Prostate gland (tissue), 2 donors: ENCODE results near the gene ADAMTS2. TPM values are rescaled to one million over a fixed set of nuclear protein-coding genes. Genes with fewer than 3 reads are reported as not detected.
"Not testable (repeated sequence)": the region's sequence is repeated elsewhere in the genome, so short reads cannot be mapped to it uniquely, and the experiment has no call there.

Experiments used
- DNase-seq: peaks from one replicate; pipeline ENCODE4 v3.0.0-alpha.2; 2019; ENCODE audit warnings: low spot score
- H3K27ac ChIP-seq, 2 donors: fragments of 200-600 bp; sonication (generic); 2 replicates each; pipeline ENCODE4 v1.5.1; 2017 to 2019
- H3K27me3 ChIP-seq: fragments of 200-600 bp; sonication (generic); replicated peaks from 2 replicates; pipeline ENCODE4 v1.5.1; 2019; ENCODE audit not compliant: insufficient read depth
- H3K36me3 ChIP-seq, 2 donors: fragments of 200-600 bp; sonication (generic); 1 replicate in 1 of 2; 2 replicates in 1 of 2; pipeline versions ENCODE4 v1.5.1 to v1.8.1; 2017 to 2019
- H3K4me1 ChIP-seq: fragments of 200-600 bp; sonication (generic); replicated peaks from 2 replicates; pipeline ENCODE4 v1.5.1; 2019
- H3K4me3 ChIP-seq, 2 donors: fragments of 200-600 bp; sonication (generic); 2 replicates each; pipeline ENCODE4 v1.5.1; 2017 to 2019
- H3K9me3 ChIP-seq: fragments of 200-600 bp; sonication (generic); 2 replicates; pipeline ENCODE4 v1.5.1; 2017
- POLR2A ChIP-seq: fragments of 450-650 bp; IDR thresholded peaks from one replicate; pipeline ENCODE4 v1.6.1; 2016; ENCODE audit warnings: antibody characterized with exemption, mild to moderate bottlenecking
- POLR2AphosphoS5 ChIP-seq: sonication (generic); formaldehyde crosslinking; IDR thresholded peaks from one replicate; pipeline ENCODE4 v1.6.1; 2017; ENCODE audit warnings: antibody characterized with exemption
- WGBS: methylation state at CpG from one replicate; pipeline ENCODE4 v1.1.5; 2018; 5-methylcytosine and 5-hydroxymethylcytosine counted together
- intact Hi-C: fragments of 100-400 bp; cut with DNase I; formaldehyde crosslinking; loops from one replicate; pipeline ENCODE4 v1.14.2; 2022
- total RNA-seq, 2 donors: library from RNA; depleted of rRNA; stranded (reverse); fragments of >200 nt; gene quantifications; one replicate each; pipeline ENCODE4 v1.1.0, GENCODE V29; 2016
- TF ChIP-seq, protein P1 (sequence below), 4 experiments: fragments of 200-600 bp in 2 of 4; fragments of 450-650 bp in 2 of 4; sonication (generic) in 2 of 4; IDR thresholded peaks; 1 replicate in 3 of 4; 2 replicates in 1 of 4; pipeline ENCODE4 v1.5.1; 2016 to 2019; ENCODE audit warnings: antibody characterized with exemption in 4 of 4, mild to moderate bottlenecking in 2 of 4, moderate library complexity in 2 of 4

Gene ADAMTS2
- total RNA-seq, 2 donors from 2014 or later = 2.0 to 20.3 TPM

GRCh38 chr5:179288101-179288808 is 57.0 kb downstream of the ADAMTS2 start:
- WGBS = 85% methylated on average over 21 of the region's 21 CpGs
- Histone ChIP-seq H3K27me3 (no peaks in the 10 kb centered on the region), H3K36me3 (no peaks in the 10 kb centered on the region), H3K27ac (no peak overlapping the region), H3K4me1 (no peaks in the 10 kb centered on the region), H3K9me3 (no peaks in the 10 kb centered on the region), H3K4me3 (no peak overlapping the region)
- TF ChIP-seq POLR2A (no peak), POLR2AphosphoS5 (no peak)
- TF ChIP-seq, protein P1, sequence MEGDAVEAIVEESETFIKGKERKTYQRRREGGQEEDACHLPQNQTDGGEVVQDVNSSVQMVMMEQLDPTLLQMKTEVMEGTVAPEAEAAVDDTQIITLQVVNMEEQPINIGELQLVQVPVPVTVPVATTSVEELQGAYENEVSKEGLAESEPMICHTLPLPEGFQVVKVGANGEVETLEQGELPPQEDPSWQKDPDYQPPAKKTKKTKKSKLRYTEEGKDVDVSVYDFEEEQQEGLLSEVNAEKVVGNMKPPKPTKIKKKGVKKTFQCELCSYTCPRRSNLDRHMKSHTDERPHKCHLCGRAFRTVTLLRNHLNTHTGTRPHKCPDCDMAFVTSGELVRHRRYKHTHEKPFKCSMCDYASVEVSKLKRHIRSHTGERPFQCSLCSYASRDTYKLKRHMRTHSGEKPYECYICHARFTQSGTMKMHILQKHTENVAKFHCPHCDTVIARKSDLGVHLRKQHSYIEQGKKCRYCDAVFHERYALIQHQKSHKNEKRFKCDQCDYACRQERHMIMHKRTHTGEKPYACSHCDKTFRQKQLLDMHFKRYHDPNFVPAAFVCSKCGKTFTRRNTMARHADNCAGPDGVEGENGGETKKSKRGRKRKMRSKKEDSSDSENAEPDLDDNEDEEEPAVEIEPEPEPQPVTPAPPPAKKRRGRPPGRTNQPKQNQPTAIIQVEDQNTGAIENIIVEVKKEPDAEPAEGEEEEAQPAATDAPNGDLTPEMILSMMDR (IDR thresholded peaks at IDR 0.05) = no peak
- intact Hi-C loops = no loop called here
- DNase-seq = no peak

GRCh38 chr5:179287631-179288030 is 57.6 kb downstream of the ADAMTS2 start:
- Histone ChIP-seq H3K36me3 (no peaks in the 10 kb centered on the region), H3K4me3 (no peak overlapping the region), H3K27ac (no peak overlapping the region), H3K27me3 (no peaks in the 10 kb centered on the region), H3K4me1 (no peaks in the 10 kb centered on the region), H3K9me3 (no peaks in the 10 kb centered on the region)
- WGBS = 91% methylated on average over 10 of the region's 10 CpGs
- intact Hi-C loops = no loop called here
- DNase-seq = no peak
- TF ChIP-seq POLR2A (no peak), POLR2AphosphoS5 (no peak)
- TF ChIP-seq, protein P1 (IDR thresholded peaks at IDR 0.05) = no peak

- no peak for TF ChIP-seq POLR2A
- TF ChIP-seq, protein P1 (IDR thresholded peaks at IDR 0.05) = no peak
- no peak for TF ChIP-seq POLR2AphosphoS5
- no peak for DNase-seq
- Histone ChIP-seq H3K4me1 (no peaks in the 10 kb centered on the region), H3K27ac (no peak overlapping the region), H3K9me3 (no peaks in the 10 kb centered on the region), H3K27me3 (no peaks in the 10 kb centered on the region), H3K36me3 (no peaks in the 10 kb centered on the region), H3K4me3 (no peak overlapping the region)
- WGBS = 88% methylated on average over 13 of the region's 13 CpGs
- intact Hi-C loops = no loop called here
Measured at GRCh38 chr5:179287071-179287470, 58.2 kb downstream of the ADAMTS2 start.

- H3K27me3 ChIP-seq, H3K36me3 ChIP-seq, H3K4me1 ChIP-seq, H3K27ac ChIP-seq, intact Hi-C loops, DNase-seq, H3K4me3 ChIP-seq, H3K9me3 ChIP-seq: not testable (repeated sequence)
- WGBS = 88% methylated on average over 11 of the region's 11 CpGs
Measured at GRCh38 chr5:179285776-179286162, 59.5 kb downstream of the ADAMTS2 start.

DNA sequence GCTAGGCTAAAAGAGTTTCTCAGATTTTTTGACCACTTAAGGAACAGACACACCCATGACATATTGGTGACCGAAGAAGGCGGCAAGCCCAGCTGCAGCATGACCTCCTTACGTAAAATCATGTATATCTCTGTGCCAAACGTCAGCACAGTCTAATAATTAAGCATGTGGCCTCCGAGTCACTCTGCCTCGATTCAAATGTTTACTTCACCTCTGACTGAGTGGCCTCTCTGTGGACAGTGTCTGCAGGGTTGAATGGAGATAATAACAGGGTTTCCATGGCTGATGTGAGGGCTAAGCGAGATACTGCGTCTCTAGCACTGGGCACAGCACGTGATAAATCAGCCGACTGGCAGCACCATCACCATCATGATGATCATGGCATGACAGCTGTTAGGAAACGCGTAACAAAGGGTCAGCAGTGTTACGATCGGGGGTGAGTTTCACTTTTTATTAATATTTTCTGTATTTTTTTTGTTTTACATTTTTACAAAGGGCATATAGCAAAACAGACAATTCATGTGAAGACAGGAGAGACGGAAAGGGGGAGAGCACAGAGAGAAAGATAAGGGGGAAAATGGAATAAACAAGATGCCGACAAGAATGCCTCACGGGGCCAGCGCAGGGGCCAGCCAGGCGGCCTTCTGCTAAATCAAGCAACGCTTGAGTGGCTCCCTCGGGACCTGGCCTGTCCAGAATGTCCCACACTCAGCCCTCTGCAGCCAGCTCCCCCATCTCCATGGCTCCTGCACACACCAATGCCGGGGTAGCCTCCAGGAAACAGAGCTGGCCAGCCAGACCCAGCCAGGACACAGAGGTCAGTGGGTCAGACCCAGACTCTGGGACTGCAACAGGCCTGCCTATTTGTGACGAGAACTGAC is 60.3 kb downstream of the ADAMTS2 start:
- no peaks in the 10 kb centered on the region for H3K9me3 ChIP-seq
- no peak for TF ChIP-seq POLR2AphosphoS5
- TF ChIP-seq, protein P1 (IDR thresholded peaks at IDR 0.05) = no peak
- TF ChIP-seq POLR2A = no peak
- no peaks in the 10 kb centered on the region for H3K36me3 ChIP-seq
- WGBS = 62% methylated on average over 23 of the region's 23 CpGs
- no peak for DNase-seq
- no peaks in the 10 kb centered on the region for H3K4me1 ChIP-seq
- no peak overlapping the region for H3K4me3 ChIP-seq
- H3K27ac ChIP-seq = no peak overlapping the region
- intact Hi-C loops = no loop called here
- no peaks in the 10 kb centered on the region for H3K27me3 ChIP-seq

DNA sequence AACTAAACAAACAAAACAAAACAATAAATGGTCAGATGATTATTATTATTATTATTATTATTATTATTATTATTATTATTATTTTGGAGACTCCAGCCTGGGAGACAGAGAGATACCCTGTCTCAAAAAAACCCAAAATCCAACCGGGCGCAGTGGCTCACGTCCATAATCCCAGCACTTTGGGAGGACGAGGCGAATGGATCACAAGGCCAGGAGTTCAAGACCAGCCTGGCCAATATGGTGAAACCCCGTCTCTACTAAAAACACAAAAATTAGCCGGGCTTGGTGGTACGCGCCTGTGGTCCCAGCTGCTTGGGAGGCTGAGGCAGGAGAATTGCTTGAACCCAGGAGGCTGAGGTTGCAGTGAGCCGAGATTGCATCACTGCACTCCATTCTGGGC is 61.4 kb downstream of the ADAMTS2 start:
- DNase-seq, H3K27me3 ChIP-seq, H3K9me3 ChIP-seq, intact Hi-C loops, H3K27ac ChIP-seq, H3K36me3 ChIP-seq, H3K4me3 ChIP-seq, H3K4me1 ChIP-seq: not testable (repeated sequence)
- 87% methylated on average over 10 of the region's 10 CpGs for WGBS
